GM21526 (cell line): Measurements from ENCODE around the gene OR2H1.

Experiments used
- ATAC-seq: cut with Tn5 transposase; IDR thresholded peaks from one replicate; pipeline ENCODE4 v1.9.1; 2021; ENCODE audit warnings: moderate library complexity; ENCODE audit not compliant: unreplicated experiment, low FRiP score

The OR2H1 gene

GRCh38 chr6:29479560-29479959, 22.6 kb downstream of the OR2H1 start:
- no peak for ATAC-seq

GRCh38 chr6:29483186-29483585, 26.2 kb downstream of the OR2H1 start:
- no peak for ATAC-seq

- no peak for ATAC-seq
Observed at GRCh38 chr6:29483735-29484134, 26.8 kb downstream of the OR2H1 start.

DNA sequence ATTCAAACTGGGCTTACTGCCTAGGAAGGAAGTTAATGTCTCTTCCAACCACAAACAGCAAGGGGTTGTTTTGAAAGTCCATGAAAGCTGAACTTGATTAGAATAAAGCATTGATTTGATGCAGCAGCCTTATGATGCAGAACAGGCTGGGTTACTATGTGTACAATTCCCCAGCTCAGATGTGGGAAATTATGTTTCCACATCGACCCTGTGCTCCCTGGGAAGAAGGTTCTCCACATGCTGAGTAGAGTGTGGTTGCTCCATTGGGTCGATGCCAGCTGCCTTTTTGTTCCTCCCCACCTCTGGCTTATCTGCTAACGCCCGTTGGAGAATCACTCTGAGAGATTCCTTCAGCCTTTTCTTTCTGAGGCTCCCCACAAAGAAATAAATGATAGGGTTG, 29.6 kb downstream of the OR2H1 start:
- no peak for ATAC-seq

GRCh38 chr6:29487131-29487530, 30.2 kb downstream of the OR2H1 start:
- no peak for ATAC-seq

DNA sequence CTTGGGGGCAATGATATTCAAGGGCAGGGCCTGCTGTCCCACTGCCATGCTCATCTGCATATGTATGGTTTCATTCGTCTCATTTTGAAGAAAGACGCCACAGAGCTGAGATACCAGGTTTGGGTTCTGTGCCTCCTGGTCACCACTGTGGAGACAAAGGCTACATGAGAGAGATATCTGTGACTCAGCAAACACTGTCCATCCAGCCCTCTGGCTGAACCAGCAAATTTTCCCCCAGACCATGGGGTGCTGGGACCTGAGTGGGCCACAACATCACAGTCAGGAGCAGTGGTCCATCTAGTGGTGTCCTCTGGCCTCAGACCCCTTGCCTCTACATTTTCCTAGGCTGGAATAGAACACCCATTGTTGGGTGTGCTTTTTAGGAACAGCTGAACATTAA, 30.7 kb downstream of the OR2H1 start, which contains the start of gene MAS1L:
MAS1L (minus strand) TSS at position 297 of the 400 bp plus-strand sequence; CDS start at position 243, 54 bp downstream.
- no peak for ATAC-seq

GRCh38 chr6:29488874-29489273, 31.9 kb downstream of the OR2H1 start:
- no peak for ATAC-seq

DNA sequence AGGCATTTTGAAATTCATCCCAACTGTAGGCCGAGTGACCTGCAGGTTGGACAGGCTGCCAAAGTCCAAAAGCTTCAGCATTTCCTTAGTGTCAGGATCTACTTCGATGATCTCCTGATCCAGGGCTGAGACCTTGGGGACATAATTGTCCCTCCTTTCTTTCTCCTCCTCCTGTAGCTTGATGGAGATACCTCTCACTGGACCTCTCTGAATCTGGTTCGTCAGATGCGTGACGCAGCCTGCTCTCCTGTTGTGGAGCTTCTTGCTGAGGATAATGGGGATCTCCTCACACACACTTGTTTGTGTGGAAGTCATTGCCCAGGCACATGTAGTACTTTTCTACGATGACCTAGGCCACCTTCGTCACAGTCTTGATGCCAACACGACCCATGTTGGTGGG, 32.3 kb downstream of the OR2H1 start:
- no peak for ATAC-seq

DNA sequence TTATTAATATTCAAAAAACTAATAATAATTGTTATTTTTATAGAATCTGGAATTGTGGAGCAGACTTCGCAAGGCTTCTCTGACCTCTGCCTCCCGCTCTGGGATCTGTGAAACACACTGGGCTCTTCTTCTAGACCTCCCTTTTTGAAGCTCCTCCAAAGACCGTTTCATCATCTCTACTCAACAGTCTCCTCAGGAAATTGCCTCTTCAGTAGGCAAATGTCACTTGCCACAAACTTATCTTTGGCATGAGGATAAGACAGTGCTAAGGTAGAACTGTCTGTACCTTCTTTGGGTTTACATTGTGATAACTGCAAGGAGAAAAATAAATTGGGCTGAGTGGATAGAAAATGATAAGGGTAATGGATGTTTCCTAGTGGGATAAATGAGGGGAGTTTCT, 33.1 kb downstream of the OR2H1 start:
- no peak for ATAC-seq

DNA sequence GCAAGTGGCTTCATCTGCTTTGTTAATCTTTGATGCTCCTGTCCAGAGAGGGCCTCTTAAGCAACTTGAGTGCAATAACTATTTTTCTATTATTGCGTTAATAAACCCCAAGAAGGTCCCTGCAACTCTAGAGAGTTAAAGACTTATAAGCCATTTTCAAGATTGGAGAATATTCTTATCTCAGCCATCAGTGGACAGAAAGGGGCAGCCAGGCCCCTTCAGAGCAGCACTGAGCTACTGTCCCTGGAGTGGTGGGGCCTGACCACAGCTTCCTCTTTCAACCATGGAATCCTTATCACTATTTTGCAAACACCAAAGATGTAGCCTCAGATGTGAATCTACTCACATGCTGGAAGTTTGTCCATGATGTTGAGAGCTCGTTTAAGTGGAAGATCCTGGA, 33.6 kb downstream of the OR2H1 start:
- no peak for ATAC-seq

GRCh38 chr6:29491574-29491973, 34.6 kb downstream of the OR2H1 start:
- ATAC-seq: no peak

DNA sequence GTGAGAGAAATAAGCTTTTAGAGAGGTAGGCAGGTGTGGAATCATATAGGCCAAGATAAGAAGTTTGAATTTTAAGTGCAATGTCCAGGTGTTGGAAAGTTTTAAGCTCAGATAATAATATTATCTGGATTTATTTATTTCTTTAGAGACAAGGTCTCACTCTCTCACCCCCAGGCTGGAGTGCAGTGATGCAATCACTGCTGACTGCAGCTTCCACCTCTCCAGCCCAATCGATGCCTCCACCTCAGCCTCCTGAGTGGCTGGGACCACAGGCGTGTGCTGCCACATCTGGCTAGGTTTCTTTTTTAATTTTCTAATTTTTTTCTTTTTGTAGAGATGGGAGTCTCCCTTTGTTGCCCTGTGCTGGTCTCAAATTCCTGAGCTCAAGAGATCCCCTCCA, 36.3 kb downstream of the OR2H1 start:
- ATAC-seq: no peak

DNA sequence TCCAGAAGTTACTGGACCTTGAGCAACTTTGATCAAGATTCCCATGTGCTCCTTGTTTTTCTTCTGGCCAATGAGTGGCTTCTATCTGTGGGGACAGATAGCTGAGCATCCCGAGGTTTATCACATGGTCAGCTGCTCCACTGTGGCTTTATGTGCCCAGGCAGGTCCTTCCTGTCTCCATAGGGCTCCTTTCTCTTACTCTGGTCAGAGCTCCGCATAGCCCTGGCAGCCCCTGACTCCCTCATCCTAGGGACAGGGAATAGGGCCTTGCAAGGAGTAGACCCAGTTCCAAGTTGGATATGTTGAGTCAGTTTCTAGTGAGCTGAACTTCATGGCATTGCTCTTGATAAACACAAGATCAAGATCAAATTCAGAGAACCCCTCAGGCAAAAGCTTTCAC, 37.2 kb downstream of the OR2H1 start:
- ATAC-seq: no peak

DNA sequence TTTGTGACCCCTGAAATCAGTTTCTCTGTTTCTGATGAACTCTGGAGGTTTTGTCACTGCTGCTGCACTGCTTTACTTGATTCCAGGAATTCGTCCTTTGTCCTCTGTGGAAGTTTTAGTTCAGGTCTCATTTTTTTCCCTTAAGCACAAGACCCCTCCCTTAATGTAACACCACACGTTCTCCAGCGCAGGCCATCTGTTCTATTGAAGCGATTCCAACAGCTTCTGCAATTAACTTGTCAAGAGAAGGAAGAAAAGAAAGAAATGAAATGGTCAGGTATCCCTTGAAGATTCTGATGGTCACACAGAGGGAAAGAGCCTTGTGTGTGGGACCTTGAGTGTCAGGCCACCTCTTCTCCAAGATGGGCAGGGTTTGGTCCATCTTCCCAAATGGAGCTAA, 38.6 kb downstream of the OR2H1 start:
- no peak for ATAC-seq

- no peak for ATAC-seq
Observed at GRCh38 chr6:29496961-29497360, 40.0 kb downstream of the OR2H1 start.

GRCh38 chr6:29499704-29500103, 42.7 kb downstream of the OR2H1 start:
- no peak for ATAC-seq

DNA sequence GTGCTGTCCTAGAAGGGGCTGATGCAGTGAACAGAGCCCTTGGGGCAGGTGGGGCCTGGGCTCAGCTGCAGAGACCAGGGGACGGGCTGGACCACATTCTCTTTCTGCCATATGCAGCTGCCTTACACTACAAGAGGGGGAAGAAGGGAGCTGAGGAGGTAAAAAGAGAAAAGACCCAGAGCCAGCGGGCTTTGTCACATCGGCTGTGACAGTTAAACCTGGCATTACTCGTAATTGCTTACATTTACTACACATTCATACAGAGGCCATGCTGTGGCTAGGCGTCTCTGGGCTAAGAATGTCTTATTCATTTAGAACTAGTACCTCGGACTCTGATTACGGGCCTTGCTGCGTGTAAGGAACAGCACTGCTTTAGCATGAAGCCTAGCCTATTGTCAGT, 43.6 kb downstream of the OR2H1 start:
- ATAC-seq: no peak

GRCh38 chr6:29501106-29501505, 44.2 kb downstream of the OR2H1 start:
- ATAC-seq: no peak

- ATAC-seq: no peak
Observed at GRCh38 chr6:29502181-29502580, 45.2 kb downstream of the OR2H1 start.

- ATAC-seq: no peak
Observed at GRCh38 chr6:29502597-29502996, 45.6 kb downstream of the OR2H1 start.

- no peak for ATAC-seq
Observed at GRCh38 chr6:29504961-29505360, 48.0 kb downstream of the OR2H1 start.

DNA sequence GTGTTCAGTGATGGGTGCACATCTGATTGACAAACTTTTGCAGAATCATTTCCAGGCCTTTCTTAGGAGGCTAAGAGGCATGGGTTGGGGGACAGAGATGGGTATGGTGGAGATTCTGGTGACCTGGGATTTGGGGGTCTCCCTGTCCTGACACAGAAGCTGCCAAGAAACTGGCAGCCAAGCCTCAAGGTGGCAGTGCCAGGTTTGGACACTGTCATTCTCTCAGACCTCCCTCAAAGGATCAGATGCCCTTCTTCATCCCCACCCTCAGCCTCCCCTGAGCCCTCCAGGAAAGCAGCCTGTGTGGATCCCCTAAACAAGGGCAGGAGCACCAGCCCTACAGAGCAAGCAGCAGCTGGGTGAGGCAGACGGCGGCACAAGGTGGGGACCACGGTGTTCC, 48.9 kb downstream of the OR2H1 start:
- no peak for ATAC-seq

DNA sequence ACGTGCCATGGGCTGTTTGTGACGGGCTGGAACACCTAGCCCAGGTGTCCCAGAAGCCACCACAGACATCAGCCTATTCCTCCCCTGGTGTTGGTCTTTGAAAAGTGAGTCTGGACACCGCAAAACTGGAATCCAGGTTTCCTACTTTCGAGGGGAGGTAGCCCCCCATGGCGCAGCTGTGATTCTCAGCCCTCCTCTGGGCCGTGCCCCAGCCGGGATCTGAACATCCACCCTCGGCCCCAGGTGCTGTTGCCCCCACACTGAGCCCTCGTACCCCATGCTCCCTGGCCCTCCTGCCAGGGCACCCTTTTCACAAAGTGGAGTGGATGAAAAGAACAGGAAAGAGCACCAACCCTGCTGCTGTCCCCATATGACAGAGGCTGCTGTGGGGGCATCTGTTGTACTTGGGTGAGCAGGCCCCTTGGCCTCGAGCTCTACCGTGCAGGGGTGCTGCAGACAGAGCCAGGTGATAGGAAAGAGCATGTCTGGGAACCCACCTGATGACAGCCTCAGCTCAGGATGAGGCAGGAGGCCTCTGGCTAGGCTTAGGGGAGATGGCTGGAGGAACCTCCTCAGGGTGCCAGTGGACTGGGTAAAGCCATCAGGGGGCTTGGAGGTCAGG, 49.6 kb downstream of the OR2H1 start:
- no peak for ATAC-seq
